Measurements from ENCODE around the gene NKAIN2.

DNA sequence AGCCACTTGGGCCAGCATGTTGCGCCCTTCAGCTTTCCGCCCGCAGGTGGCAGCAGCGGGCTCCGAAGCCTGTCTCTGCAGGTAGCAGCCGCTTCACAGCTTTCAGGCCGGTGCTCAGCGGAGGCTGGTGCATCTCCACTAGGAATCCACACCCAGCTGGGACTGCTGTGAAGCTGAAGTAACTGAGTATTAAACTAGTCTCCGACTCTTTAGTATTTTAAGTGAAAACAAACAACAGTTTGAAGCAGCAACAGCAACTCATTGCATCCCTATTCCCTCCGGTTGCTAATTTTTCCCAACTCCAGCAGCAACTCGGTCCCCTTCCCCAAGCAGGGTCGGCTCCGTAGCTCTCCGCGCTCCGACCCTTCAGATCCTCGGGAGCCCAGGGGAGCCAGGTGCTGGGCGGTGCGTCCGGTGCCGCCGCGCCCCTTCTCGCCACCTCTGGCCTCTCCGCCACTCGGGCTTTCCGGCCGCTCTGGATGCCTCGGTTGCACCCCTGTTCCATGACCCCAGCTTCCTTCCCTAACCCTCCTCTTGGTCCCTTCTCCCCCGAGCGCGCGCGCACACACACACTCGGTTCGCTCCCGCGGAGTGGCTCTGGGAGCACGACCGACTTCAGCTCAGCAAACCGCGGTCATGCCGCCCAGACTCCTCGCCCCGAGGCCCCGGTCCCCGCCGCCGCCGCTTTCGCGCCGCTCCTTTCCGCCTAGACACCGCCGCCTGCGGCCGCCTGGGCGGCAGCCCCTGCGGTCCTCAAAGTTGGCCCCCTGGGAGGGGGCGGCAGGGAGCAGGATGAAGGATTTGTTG lies 765 bp upstream of the NKAIN2 start:
- TF ChIP-seq, protein P1, sequence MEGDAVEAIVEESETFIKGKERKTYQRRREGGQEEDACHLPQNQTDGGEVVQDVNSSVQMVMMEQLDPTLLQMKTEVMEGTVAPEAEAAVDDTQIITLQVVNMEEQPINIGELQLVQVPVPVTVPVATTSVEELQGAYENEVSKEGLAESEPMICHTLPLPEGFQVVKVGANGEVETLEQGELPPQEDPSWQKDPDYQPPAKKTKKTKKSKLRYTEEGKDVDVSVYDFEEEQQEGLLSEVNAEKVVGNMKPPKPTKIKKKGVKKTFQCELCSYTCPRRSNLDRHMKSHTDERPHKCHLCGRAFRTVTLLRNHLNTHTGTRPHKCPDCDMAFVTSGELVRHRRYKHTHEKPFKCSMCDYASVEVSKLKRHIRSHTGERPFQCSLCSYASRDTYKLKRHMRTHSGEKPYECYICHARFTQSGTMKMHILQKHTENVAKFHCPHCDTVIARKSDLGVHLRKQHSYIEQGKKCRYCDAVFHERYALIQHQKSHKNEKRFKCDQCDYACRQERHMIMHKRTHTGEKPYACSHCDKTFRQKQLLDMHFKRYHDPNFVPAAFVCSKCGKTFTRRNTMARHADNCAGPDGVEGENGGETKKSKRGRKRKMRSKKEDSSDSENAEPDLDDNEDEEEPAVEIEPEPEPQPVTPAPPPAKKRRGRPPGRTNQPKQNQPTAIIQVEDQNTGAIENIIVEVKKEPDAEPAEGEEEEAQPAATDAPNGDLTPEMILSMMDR (conservative IDR thresholded peaks at IDR 0.05; ENCODE audit: low read depth, low read length), result peak; percentile 98
- no peak for TF ChIP-seq EZH2 (IDR thresholded peaks at IDR 0.05; ENCODE audit: borderline replicate concordance, low read depth, low read length, poor library complexity, severe bottlenecking)
